HG03135 (cell line): ENCODE measurements around the gene ACP7.
"Not testable (repeated sequence)": the region's sequence is repeated elsewhere in the genome, so short reads cannot be mapped to it uniquely, and the experiment has no call there.

Source experiments
- ATAC-seq: cut with Tn5 transposase; IDR thresholded peaks from one replicate; pipeline ENCODE4 v1.9.1; 2021; ENCODE audit warnings: mild to moderate bottlenecking, moderate library complexity; ENCODE audit not compliant: unreplicated experiment

Gene ACP7

GRCh38 chr19:39083983-39084731 lies at the start of gene ACP7:
TSS of gene ACP7 (plus strand) at chr19:39084368. CDS start at chr19:39085270, 902 bp downstream.
- ATAC-seq = no peak

GRCh38 chr19:39036581-39036980 lies 47.6 kb upstream of the ACP7 start:
- ATAC-seq = no peak

GRCh38 chr19:39037194-39037593 lies 47.0 kb upstream of the ACP7 start:
- no peak for ATAC-seq

GRCh38 chr19:39038098-39038497 lies 46.1 kb upstream of the ACP7 start:
- ATAC-seq = no peak

- no peak for ATAC-seq
These were observed 38.7 kb upstream of the ACP7 start for GRCh38 chr19:39045506-39045905.

- no peak for ATAC-seq
These were observed 37.9 kb upstream of the ACP7 start for GRCh38 chr19:39046037-39046821.

- ATAC-seq = no peak
These were observed 37.1 kb upstream of the ACP7 start for GRCh38 chr19:39047073-39047472.

- no peak for ATAC-seq
These were observed 31.9 kb upstream of the ACP7 start for GRCh38 chr19:39052243-39052746.

GRCh38 chr19:39052846-39053245 lies 31.3 kb upstream of the ACP7 start:
- no peak for ATAC-seq

- no peak for ATAC-seq
These were observed 30.7 kb upstream of the ACP7 start for GRCh38 chr19:39053276-39054090.

- ATAC-seq = no peak
These were observed 30.1 kb upstream of the ACP7 start for GRCh38 chr19:39054091-39054470.

- no peak for ATAC-seq
These were observed 26.6 kb upstream of the ACP7 start for GRCh38 chr19:39057615-39058014.

GRCh38 chr19:39059302-39059701 lies 24.9 kb upstream of the ACP7 start:
- no peak for ATAC-seq

GRCh38 chr19:39060171-39060570 lies 24.0 kb upstream of the ACP7 start:
- no peak for ATAC-seq

- ATAC-seq = no peak
These were observed 19.8 kb upstream of the ACP7 start for GRCh38 chr19:39064405-39064804.

GRCh38 chr19:39065928-39066327 lies 18.2 kb upstream of the ACP7 start:
- no peak for ATAC-seq

GRCh38 chr19:39067104-39067503 lies 17.1 kb upstream of the ACP7 start:
- ATAC-seq = no peak

- not testable (repeated sequence) for ATAC-seq
These were observed 15.9 kb upstream of the ACP7 start for GRCh38 chr19:39068259-39068658.

- no peak for ATAC-seq
These were observed 13.3 kb upstream of the ACP7 start for GRCh38 chr19:39070888-39071287.

- ATAC-seq = no peak
These were observed 9.9 kb upstream of the ACP7 start for GRCh38 chr19:39074205-39074692.

- no peak for ATAC-seq
These were observed 9.2 kb upstream of the ACP7 start for GRCh38 chr19:39074942-39075341.
